Endothelial cell (in vitro differentiated cells): ENCODE data around the gene PCDH19. TPM values are rescaled to one million over a fixed set of nuclear protein-coding genes. Genes with fewer than 3 reads are reported as not detected.

Experiments used
- DNase-seq: peaks from one replicate; pipeline ENCODE4 v3.0.0; 2021; ENCODE audit warnings: low spot score
- H3K27ac Mint-ChIP-seq: one replicate; pipeline ENCODE4 v1.8.0; 2021; ENCODE audit warnings: mixed read lengths, inconsistent platforms; ENCODE audit not compliant: unreplicated experiment
- H3K27me3 Mint-ChIP-seq: one replicate; pipeline ENCODE4 v1.8.0; 2021; ENCODE audit warnings: mild to moderate bottlenecking, moderate library complexity, mixed read lengths, inconsistent platforms; ENCODE audit not compliant: unreplicated experiment
- H3K36me3 Mint-ChIP-seq: one replicate; pipeline ENCODE4 v1.8.0; 2021; ENCODE audit warnings: mild to moderate bottlenecking, low read depth, mixed read lengths, inconsistent platforms; ENCODE audit not compliant: unreplicated experiment
- H3K4me1 Mint-ChIP-seq: one replicate; pipeline ENCODE4 v1.8.0; 2021; ENCODE audit warnings: mild to moderate bottlenecking, mixed read lengths, inconsistent platforms; ENCODE audit not compliant: unreplicated experiment
- H3K4me3 Mint-ChIP-seq: one replicate; pipeline ENCODE4 v1.8.0; 2021; ENCODE audit warnings: mild to moderate bottlenecking, mixed read lengths, inconsistent platforms; ENCODE audit not compliant: unreplicated experiment
- H3K9me3 Mint-ChIP-seq: one replicate; pipeline ENCODE4 v1.8.0; 2021; ENCODE audit warnings: mixed read lengths, inconsistent platforms; ENCODE audit not compliant: unreplicated experiment
- CTCF ChIP-seq: fragments of 200-600 bp; sonication (generic); IDR thresholded peaks from one replicate; pipeline ENCODE4 v1.5.0; 2021; ENCODE audit warnings: antibody characterized with exemption; ENCODE audit not compliant: unreplicated experiment
- total RNA-seq: library from RNA; stranded (reverse); fragmentation: NEBNext Ultra II Directional; extraction: Animal tissue kit (Norgen Biotek cat#: 25700); gene quantifications from one replicate; pipeline ENCODE4 v1.2.1, GENCODE V29; 2021; ENCODE audit not compliant: unreplicated experiment

PCDH19 gene
- total RNA-seq, 1 donor from 2014 or later: 34.9 TPM

GRCh38 chrX:100328351-100328750, 81.7 kb downstream of the PCDH19 start:
- Mint-ChIP-seq H3K27me3 (no peaks in the 10 kb centered on the region), H3K4me1 (peaks cover 5% of the 10 kb centered on the region), H3K9me3 (no peaks in the 10 kb centered on the region), H3K36me3 (no peaks in the 10 kb centered on the region), H3K4me3 (no peak overlapping the region), H3K27ac (no peak overlapping the region)
- no peak for TF ChIP-seq CTCF
- no peak for DNase-seq

- Mint-ChIP-seq H3K4me1 (peaks cover 8% of the 10 kb centered on the region), H3K27me3 (no peaks in the 10 kb centered on the region), H3K4me3 (no peak overlapping the region), H3K27ac (no peak overlapping the region), H3K36me3 (no peaks in the 10 kb centered on the region), H3K9me3 (no peaks in the 10 kb centered on the region)
- no peak for DNase-seq
- no peak for TF ChIP-seq CTCF
Observed at GRCh38 chrX:100319716-100320115, 90.4 kb downstream of the PCDH19 start.

GRCh38 chrX:100316987-100317386, 93.1 kb downstream of the PCDH19 start:
- no peak for DNase-seq
- no peak for TF ChIP-seq CTCF
- H3K36me3 Mint-ChIP-seq: no peaks in the 10 kb centered on the region
- no peak overlapping the region for H3K27ac Mint-ChIP-seq
- H3K9me3 Mint-ChIP-seq: no peaks in the 10 kb centered on the region
- no peaks in the 10 kb centered on the region for H3K4me1 Mint-ChIP-seq
- H3K4me3 Mint-ChIP-seq: no peak overlapping the region
- H3K27me3 Mint-ChIP-seq: no peaks in the 10 kb centered on the region

GRCh38 chrX:100315566-100315965, 94.5 kb downstream of the PCDH19 start:
- Mint-ChIP-seq H3K4me1 (no peaks in the 10 kb centered on the region), H3K36me3 (no peaks in the 10 kb centered on the region), H3K9me3 (no peaks in the 10 kb centered on the region), H3K27me3 (no peaks in the 10 kb centered on the region), H3K4me3 (no peak overlapping the region), H3K27ac (no peak overlapping the region)
- TF ChIP-seq CTCF: no peak
- no peak for DNase-seq

- no peaks in the 10 kb centered on the region for H3K36me3 Mint-ChIP-seq
- no peak for TF ChIP-seq CTCF
- no peak overlapping the region for H3K4me3 Mint-ChIP-seq
- H3K27ac Mint-ChIP-seq: no peak overlapping the region
- no peak for DNase-seq
- no peaks in the 10 kb centered on the region for H3K4me1 Mint-ChIP-seq
- H3K9me3 Mint-ChIP-seq: no peaks in the 10 kb centered on the region
- peaks cover 1% of the 10 kb centered on the region for H3K27me3 Mint-ChIP-seq
Observed at GRCh38 chrX:100299559-100299958, 110.5 kb downstream of the PCDH19 start.
